Ramos (cell line): ENCODE measurements around the gene FUNDC2.
"Not testable (repeated sequence)": the region's sequence is repeated elsewhere in the genome, so short reads cannot be mapped to it uniquely, and the experiment has no call there.

Experiments used
- in situ Hi-C: fragments of 300-500 bp; cut with MboI; formaldehyde crosslinking; loops from one replicate; pipeline ENCODE4 v1.14.3; 2022; ENCODE audit warnings: low sequenced_read_pairs; ENCODE audit not compliant: unreplicated experiment

FUNDC2 gene, protein sequence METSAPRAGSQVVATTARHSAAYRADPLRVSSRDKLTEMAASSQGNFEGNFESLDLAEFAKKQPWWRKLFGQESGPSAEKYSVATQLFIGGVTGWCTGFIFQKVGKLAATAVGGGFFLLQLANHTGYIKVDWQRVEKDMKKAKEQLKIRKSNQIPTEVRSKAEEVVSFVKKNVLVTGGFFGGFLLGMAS

DNA sequence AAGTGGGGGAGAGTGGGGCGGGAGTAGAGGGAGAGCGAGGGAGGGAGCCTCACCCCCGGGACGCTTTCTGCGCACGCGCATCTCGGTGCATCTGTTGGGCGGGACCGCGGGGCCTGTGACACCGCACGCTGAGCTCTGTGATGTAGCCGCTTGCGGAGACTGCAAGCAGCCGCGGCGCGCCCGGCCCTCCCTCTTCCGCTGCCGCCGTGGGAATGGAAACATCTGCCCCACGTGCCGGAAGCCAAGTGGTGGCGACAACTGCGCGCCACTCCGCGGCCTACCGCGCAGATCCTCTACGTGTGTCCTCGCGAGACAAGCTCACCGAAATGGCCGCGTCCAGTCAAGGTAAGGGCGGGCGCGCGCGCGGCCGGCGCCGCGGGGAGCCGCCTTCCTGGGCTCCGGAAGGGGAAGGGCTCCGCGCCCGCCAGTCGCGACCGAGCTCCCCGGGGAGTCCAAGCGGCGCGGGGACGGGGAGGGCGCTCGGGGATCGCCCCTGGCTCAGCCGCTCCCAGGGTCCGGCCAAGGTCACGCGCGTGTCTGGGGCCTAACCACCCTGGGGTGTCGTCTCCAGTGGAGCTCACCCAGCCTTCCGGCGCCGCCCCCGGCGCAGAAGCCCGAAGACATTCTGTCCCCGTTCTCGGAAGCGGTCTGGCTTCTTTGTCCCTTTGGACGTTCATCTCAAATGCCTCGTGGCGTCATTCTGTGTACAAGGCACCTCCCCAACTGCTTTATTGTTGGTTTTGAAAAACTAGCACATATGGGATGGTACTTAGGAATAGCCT lies at the start of gene FUNDC2:
Gene FUNDC2, plus strand, starts transcription at position 118 of the 782 bp plus-strand sequence. Its CDS starts 95 bp downstream, at position 213.
- in situ Hi-C loops, result no loop called here

DNA sequence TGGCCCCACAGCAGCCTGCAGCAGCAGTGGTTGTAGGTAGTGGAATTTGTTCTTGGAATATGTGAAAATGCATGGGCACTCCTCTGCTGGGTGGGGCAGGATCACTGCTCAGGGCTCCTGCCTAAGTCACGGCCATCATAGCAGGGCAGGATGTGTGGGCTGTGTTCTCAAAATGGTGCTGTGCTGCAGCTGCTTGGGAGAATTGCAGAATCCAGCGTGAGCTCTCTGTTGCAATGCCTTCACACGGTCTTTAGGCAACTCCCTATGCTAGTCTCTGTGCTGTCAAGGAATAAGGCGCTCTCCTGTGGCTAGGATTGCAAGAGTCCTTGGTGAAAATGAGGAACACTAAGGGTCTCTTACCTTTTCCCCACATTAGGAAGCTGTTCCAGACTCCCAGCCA lies 47.0 kb upstream of the FUNDC2 start:
- in situ Hi-C loops, result loop anchor here (10.0 kb wide), 1 partner anchor 75 kb away; no protein-coding TSS in a partner anchor

DNA sequence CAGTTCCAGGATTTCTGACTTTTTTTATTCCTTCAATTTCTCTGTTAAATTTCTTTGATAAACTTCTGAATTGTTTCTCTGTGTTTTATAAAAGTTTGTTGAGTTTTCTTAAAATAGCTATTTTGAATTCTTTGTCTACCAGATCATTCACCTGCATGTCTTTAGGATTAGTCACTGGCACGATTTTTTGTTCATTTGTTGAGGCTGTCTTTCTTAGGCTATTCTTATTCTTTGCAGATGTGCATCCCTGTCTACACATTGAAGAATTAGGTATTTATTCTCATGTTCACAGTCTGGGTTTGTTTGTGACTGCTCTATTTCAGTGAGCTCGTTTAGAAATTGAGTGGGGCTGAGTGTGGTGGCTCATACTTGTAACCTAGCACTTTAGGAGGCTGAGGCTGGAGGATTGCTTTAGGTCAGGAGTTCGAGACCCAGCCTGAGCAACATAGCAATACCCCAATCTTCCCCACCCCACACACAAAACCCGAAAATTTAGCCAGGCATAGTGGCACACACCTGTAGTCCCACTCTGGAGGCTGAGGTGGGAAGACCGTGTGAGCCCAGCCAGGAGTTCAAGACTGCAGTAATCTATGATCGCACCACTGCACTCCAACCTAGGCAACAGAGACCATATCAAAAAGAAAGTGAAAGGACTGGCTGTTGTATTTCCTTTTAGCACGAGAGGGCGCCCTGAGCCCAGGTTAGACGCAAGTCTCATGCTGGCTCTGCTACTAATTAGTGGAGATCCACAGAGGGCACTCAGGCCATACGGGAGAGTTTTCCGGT lies 46.1 kb upstream of the FUNDC2 start:
- in situ Hi-C loops, result loop anchor here (10.0 kb wide), 1 partner anchor 74 kb away; no protein-coding TSS in a partner anchor

DNA sequence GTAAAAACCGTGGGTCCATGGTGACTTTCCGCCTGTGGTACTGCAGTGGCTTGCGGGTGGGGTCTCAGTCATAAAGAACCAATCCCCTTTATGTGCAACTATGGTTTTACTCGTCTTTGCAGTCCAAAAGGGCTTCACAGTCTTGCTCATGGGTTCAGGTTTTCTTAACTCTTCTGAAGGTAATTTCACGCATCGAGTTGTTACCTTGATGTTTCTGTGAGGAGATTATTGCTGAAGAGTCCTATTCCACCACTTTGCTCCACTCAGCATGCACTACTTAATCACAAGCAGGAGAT lies 45.6 kb upstream of the FUNDC2 start:
- in situ Hi-C loops, result loop anchor here (10.0 kb wide), 1 partner anchor 74 kb away; no protein-coding TSS in a partner anchor

DNA sequence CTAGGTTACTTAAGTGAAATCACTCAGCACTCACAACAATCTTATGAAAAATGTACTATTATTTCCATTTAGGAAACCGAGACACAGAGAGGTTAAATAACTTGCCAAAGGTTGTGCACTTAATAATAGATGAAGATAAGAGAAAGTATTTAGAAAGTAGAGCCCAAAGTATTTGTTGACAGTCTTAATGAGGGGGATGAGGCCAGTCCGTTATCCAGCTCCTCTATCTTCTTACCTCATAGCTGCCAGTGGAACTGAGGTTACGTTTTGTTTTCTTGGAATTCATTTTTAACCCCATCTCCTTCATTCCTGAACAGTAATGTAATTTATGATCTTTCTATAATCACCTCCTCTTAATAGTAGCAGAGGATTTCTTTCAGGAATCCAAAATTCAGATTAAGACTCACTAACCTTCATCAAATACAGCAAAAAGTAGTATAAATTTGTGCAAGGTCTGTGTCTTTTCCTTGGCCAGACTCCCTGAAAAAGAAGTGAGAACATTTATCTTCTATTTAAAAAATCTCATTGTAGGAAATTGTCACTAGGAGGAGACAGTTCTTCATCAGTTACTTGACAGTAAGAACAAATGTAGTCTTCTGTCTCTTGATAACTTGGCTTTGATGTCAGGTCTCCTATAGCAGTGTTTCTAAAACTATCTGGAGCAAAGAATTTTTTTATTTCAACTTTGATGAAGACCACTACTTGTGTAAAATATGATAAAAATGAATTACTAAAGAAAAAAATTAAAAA lies 39.6 kb upstream of the FUNDC2 start:
- in situ Hi-C loops, result loop anchor here (10.0 kb wide), 1 partner anchor 68 kb away; no protein-coding TSS in a partner anchor

DNA sequence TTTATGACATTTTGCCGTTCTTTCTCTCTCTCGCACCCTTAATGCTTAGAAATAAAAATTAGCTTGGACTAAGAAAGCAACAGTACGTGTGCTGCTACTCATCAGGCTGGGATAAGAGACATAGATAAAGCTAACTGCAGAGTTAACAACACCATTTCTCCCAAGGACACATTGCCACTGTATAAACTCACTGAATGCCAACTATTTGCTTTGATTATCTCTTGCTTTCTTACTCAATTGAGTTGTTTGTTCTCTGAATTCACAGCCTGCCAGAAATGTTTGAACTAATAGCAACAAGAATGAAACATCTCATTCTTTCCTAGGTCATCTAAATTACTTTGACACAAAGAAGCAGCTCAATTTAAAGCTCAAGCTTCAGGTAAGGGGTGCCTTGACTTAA lies 38.7 kb upstream of the FUNDC2 start:
- in situ Hi-C loops, result loop anchor here (10.0 kb wide), 1 partner anchor 67 kb away; no protein-coding TSS in a partner anchor

DNA sequence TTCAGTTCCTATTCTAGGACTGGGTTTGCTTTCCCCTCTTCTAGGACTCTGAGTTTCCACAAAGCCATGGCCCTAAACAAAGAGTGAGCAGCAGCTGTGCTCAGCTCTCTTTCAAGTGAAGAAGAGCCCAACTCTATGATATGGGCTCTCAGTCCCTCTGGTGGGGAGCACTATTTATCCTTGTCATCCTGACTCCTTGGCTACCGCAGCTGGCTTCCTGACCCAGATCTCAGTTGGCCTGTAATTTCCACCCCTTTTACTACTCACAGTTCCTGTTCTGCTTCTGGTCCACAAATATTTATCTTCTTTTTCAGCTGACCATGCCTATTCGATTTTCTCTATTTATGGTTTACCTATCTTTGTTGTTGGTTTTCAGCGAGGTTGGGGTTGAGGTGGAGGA lies 37.9 kb upstream of the FUNDC2 start:
- in situ Hi-C loops, result loop anchor here (10.0 kb wide), 1 partner anchor 66 kb away; no protein-coding TSS in a partner anchor

DNA sequence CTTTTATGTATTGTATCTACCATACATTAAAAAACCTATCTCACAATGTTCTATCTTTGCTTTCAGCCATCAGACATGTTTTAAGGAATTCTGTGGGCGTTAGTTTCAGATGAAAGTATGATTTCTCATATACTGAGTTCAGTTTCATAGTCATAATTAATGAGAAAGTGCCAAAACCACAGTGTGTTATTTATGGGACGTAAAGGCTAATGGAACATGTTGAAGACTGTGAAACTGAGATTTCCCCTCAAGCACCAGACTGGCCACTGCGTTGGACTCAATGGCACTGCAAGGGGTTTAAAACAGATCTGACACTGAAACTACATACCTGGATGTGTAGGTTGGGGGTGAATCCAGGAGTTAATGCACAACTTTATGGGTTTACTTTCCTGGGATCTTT lies 36.1 kb upstream of the FUNDC2 start:
- in situ Hi-C loops, result no loop called here

DNA sequence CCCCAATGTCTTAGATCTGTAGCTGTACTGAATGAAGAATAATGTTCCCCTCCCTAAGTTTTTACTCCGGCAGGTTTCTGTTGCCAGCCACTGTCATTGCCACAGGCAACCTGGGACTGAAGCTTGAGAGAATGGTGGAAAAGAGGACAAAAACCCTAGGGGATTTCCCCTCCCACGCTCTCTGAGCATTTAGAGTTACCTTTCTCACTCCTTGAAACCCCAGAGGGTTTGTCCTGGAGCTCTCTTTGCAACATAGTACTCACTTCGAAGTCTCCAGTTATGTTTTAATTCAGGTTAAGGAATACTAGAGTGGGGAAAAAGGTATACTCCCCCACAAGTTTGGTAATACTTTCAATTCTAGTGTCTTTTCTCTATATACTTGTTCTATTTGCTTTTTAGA lies 35.6 kb upstream of the FUNDC2 start:
- in situ Hi-C loops, result no loop called here

DNA sequence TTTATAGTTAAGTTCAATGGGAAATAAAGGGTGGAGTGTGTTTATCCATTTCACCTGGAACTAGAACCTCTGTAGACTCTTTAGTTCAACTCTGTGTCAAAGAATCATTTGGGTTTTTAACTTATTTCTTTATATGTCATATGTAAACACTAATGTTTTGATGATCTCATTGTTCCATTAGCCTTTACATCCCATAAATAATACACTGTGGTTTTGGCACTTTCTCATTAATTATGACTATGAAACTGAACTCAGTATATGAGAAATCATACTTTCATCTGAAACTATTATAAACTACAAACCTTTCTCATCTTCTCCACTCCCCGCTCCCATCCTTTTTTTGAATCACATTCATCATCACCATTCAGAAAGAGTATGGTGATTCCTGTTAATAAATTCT lies 35.2 kb upstream of the FUNDC2 start:
- in situ Hi-C loops, result no loop called here

DNA sequence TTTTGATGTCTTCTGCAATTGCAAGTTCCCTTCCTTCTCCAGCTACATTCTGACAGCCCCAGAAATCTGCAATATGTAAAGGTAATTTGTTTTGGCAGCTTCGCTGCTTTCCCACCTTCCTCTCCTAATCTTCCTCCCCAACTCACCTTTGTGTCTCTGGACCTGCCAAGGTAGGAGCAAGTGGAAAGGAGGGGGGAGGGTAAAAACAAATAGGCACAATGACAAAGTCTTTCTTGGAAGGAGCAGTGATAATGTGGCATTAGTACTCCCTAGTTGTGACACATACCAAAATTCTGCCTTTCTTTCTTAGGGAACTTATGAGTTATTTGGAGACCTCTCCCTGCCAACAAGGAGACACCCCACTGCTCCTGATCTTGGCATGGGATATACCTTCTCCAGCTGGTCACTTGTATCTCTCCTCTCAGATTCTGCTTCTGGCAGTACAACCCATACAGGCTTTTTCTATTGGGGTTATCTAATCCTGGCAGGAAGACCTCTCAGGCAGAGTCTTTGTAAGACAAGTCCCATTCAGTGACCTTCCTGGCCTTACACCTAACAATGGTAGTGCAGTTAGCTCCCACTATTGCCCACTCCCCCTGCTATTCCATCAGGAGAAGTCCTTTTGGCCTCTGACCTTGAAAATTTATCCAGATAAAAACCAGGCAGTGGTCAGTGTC lies 28.3 kb upstream of the FUNDC2 start:
- in situ Hi-C loops, result no loop called here

DNA sequence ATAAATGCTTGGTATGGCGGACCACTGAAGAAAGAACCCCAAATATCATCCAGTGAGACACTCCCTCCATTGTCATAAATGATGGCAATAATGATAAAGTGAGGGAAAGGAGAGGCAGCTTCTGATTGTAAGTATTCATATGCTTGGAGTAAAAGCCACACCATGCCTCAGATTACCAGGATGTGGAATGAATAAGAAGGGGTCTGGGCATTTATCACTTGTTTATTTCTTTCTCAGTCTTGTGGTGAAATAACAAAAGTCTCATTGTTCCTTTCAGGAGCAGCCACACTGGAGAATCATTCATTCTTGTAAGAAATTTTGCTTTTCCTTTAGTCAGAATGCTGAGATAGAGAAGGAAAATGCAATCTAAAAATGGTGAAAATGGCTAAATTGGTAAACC lies 25.8 kb upstream of the FUNDC2 start:
- in situ Hi-C loops, result no loop called here

DNA sequence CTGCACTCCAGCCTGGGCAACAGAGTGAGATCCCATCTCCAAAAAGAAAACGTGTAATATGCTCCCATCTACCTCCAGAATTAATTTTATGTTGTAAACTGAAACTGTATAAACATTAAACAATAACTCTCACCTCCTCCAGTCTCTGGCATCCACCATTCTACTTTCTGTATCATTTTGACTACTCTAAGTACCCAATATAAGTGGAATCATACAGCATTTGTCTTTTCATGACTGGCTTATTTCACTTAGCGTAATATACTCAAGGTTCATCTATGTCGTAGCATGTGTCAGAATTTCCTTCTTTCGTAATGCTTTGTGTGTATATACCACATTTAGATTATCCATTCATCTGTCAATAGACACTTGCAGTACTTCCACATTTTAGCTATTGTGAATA lies 24.8 kb upstream of the FUNDC2 start:
- in situ Hi-C loops, result no loop called here

DNA sequence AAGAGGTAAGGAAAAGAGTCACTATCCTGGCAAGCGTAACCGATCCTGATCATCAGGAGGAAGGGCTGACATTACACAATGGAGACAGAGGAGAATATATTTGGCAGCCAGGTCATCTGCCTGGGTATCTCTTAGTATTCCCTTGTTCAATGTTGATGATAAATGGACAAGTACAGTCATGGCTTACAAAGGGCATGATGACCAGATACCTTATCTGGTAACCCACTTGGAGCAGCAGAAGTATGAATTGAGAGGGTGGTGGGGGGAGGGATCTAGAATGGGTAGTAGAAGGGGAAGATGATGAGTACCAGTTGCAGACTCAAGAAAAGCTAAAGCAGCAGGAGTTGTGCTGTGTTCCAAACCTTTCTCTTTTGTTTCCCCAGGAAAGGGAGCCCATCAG lies 21.5 kb upstream of the FUNDC2 start:
- in situ Hi-C loops, result no loop called here

DNA sequence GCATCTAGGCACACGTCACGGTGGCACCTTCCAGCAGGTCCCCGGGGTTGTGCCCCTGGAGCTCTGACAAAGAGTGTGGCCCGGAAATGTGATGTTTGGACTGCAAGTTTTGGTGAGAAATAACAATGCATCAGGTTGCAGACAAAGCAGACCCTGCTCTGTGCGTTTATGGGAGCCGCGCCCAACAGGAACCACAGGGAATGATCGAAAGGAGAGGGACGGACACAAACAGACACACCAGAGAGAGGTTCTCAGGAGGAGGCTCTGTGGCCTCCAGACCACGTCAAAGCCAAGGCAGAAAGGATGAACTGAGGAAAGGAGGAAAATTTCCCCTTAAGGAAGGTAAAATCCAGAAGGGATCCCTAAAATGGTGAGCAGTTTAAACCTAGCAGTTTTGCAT lies 20.3 kb upstream of the FUNDC2 start:
- in situ Hi-C loops, result not testable (repeated sequence)

DNA sequence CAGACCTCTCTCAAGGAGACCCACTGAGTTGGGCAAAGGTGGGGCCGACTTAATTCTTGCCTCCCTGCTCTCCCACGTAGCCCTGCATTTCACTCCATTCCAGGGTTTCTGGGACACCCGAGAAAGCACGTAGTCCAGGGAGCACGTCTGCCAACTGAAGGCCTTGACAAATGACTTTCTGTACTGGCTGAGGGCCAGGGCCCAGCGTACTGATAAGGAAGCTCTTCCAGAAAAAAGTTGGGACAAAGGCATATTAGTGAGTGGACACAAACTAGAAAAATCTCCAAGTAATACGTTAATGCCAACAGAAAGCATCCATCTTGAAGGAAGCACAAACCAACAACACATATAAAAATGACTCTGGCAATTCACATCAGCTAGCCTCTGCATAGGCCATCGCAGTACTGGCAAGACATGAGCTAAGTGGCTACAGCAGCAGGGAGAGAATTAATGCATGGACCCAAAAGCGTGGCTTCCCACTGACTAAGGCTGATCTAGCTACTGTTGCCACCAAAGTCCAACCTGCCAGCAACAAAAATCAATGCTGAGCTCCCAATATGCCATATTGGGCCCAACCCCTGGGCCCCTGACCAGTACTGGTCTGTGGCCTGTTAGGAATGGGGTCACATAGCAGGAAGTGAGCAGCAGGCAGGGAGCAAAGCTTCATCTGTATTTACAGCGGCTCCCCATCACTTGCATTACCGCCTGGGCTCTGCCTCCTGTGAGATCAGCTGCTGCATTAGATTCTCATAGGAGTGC lies 19.6 kb upstream of the FUNDC2 start:
- in situ Hi-C loops, result not testable (repeated sequence)

DNA sequence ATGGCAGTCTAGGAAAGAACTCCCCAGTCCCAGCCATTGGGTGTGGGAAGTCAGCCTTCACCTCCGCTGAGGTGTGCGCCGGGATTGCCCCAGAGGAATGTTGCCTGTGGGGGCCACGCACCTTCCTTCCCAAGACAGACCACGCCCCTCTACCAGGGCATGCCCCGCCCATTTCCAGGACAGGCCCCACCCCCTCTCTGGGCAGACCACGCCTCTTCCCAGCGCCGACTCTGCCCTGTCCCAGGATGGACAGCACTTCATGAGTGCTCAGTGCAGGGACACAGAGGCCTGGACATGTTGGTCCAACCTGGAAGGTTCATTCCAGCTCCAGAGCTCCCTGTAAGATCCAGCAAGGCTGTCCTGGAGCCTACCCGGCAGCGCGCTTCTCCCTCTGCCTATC lies 18.1 kb upstream of the FUNDC2 start:
- in situ Hi-C loops, result not testable (repeated sequence)

DNA sequence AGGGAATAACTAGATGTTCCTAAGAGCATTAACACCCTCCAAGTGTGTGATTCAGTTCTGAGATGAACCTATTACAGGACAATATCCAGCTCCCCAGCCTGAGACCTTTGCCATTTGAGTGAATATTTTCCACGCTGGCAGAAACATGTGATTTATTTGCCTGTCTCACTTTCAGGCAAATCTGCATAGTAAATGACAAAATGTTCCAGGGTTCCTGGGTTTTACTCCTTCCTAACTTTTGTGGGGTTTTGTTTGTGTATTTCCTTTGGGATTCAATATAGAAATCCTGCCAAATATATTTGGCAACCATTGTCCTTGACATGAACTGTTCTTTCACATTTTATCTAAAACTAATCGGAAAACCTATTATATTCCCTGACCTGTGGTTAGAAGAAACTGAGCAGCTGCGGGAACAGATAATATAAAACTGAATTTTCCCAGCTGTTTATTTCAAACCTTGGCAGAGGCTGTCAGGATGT lies 16.6 kb upstream of the FUNDC2 start:
- in situ Hi-C loops, result no loop called here

DNA sequence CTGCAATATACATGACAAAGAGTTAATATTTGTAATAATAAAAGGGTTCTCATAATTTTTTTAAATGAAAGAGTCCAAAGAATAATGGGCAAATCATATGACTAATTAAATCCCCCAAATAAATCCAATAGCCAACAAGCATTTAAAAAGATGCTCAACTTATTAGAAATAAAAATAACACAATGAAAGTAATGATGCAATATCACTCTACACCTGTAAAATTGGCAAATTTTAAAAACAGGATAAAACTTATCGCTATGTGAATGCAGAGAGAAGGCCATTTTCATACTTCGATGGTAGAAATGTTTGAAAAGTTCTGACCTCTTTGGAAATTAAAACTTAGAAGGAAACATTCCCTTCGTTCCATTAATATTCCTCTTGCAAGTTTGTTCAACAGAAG lies 6.1 kb upstream of the FUNDC2 start:
- in situ Hi-C loops, result no loop called here
